Activated gamma-delta T cell treated with Interleukin-2 at 50 U/mL for 16 hours (primary cell): ENCODE data around the gene MRTFA.
A peak's percentile ranks its signal among the peaks of the same experiment; 100 is the strongest.
"Not testable (repeated sequence)": the region's sequence is repeated elsewhere in the genome, so short reads cannot be mapped to it uniquely, and the experiment has no call there.

Experiments used
- DNase-seq: peaks from one replicate; pipeline ENCODE4 v3.0.0-alpha.2; 2020

Gene MRTFA

GRCh38 chr22:40656651-40657050 lies 20.1 kb upstream of the MRTFA start:
- not testable (repeated sequence) for DNase-seq

GRCh38 chr22:40655941-40656340 lies 19.4 kb upstream of the MRTFA start:
- not testable (repeated sequence) for DNase-seq

- DNase-seq: no peak
Observed at GRCh38 chr22:40654522-40655167, 18.1 kb upstream of the MRTFA start.

GRCh38 chr22:40653361-40653760 lies 16.8 kb upstream of the MRTFA start:
- no peak for DNase-seq

- peak; percentile 47 for DNase-seq
Observed at GRCh38 chr22:40651563-40652501, 15.3 kb upstream of the MRTFA start.

GRCh38 chr22:40651057-40651456 lies 14.5 kb upstream of the MRTFA start:
- DNase-seq: no peak

GRCh38 chr22:40648386-40648785 lies 11.9 kb upstream of the MRTFA start:
- no peak for DNase-seq

- DNase-seq: no peak
Observed at GRCh38 chr22:40645579-40646197, 9.2 kb upstream of the MRTFA start.

- DNase-seq: no peak
Observed at GRCh38 chr22:40642316-40642715, 5.8 kb upstream of the MRTFA start.

- no peak for DNase-seq
Observed at GRCh38 chr22:40641269-40641668, 4.8 kb upstream of the MRTFA start.

- DNase-seq: no peak
Observed at GRCh38 chr22:40638261-40638660, 1.7 kb upstream of the MRTFA start.

GRCh38 chr22:40637183-40638150 lies 948 bp upstream of the MRTFA start:
- DNase-seq: peak; percentile 38

- DNase-seq: peak; percentile 9
Observed at GRCh38 chr22:40635940-40636379, 559 bp downstream of the MRTFA start.

- no peak for DNase-seq
Observed at GRCh38 chr22:40635043-40635939, 1.2 kb downstream of the MRTFA start.

- no peak for DNase-seq
Observed at GRCh38 chr22:40634119-40634903, 2.2 kb downstream of the MRTFA start.

- no peak for DNase-seq
Observed at GRCh38 chr22:40633036-40633435, 3.5 kb downstream of the MRTFA start.

GRCh38 chr22:40631925-40632324 lies 4.6 kb downstream of the MRTFA start:
- DNase-seq: no peak

GRCh38 chr22:40628354-40629042 lies 8.0 kb downstream of the MRTFA start:
- no peak for DNase-seq

- DNase-seq: no peak
Observed at GRCh38 chr22:40627612-40628011, 8.9 kb downstream of the MRTFA start.

- DNase-seq: no peak
Observed at GRCh38 chr22:40626851-40627250, 9.7 kb downstream of the MRTFA start.
